PC-9 (cell line): Measurements from ENCODE around the gene SOX13.
"Not testable (repeated sequence)": the region's sequence is repeated elsewhere in the genome, so short reads cannot be mapped to it uniquely, and the experiment has no call there.

Experiments
- CTCF ChIP-seq: fragments of 200-600 bp; sonication (generic); conservative IDR thresholded peaks from 2 replicates; pipeline ENCODE4 v1.6.1; 2017; ENCODE audit warnings: mixed run types, antibody characterized with exemption, mild to moderate bottlenecking, moderate library complexity
- EZH2 ChIP-seq: fragments of 200-600 bp; sonication (generic); IDR thresholded peaks from 2 replicates; pipeline ENCODE4 v1.8.0; 2017; ENCODE audit warnings: antibody characterized with exemption, low read depth

- TF ChIP-seq CTCF, EZH2: not testable (repeated sequence)
Observed at GRCh38 chr1:204048796-204049195, 24.1 kb upstream of the SOX13 start.
